HepG2 (cell line): ENCODE data around the gene EFNA2. TPM values are rescaled to one million over a fixed set of nuclear protein-coding genes. Genes with fewer than 3 reads are reported as not detected.
A peak's percentile ranks its signal among the peaks of the same experiment; 100 is the strongest.

ENCODE experiments used
- ATAC-seq: fragments of 200-7000 bp; cut with Tn5 transposase; 3 replicates; pipeline ENCODE4 v1.9.1; 2020; ENCODE audit warnings: mild to moderate bottlenecking, moderate library complexity
- BruUV-seq: library from RNA; stranded (reverse); fragments of 400-500 nt; replicated peaks from 2 replicates; lab custom pipeline; 2021; lab: Mats Ljungman, UMichigan
- CTCF ChIA-PET: fragments of 300-600 bp; formaldehyde crosslinking; extraction: SDS; loops from one replicate; lab custom pipeline; 2021; ENCODE audit warnings: low total read pairs, inconsistent platforms, low intra/inter-chr PET ratio; lab: Yijun Ruan, JAX
- POLR2A ChIA-PET: fragments of 350-600 bp; sonication (Branson Sonifier 250); formaldehyde crosslinking; loops from one replicate; lab custom pipeline; 2020; ENCODE audit warnings: antibody characterized with exemption, inconsistent platforms; lab: Yijun Ruan, JAX
- DNase-seq: peaks from one replicate; pipeline ENCODE4 v3.0.0-alpha.2; 2015; ENCODE audit warnings: low spot score
- FAIRE-seq: peaks from 3 replicates; lab custom pipeline; 2011; peaks lifted over from hg19 to GRCh38; lab: Jason Lieb, UNC
- H2AFZ ChIP-seq: one replicate; pipeline ENCODE4 v1.6.1; 2011; ENCODE audit warnings: low read length, inconsistent platforms
- H3K27ac ChIP-seq: fragments of 300-600 bp; 3 replicates; pipeline ENCODE4 v1.8.0; 2011; ENCODE audit warnings: mixed run types, mild to moderate bottlenecking, mixed read lengths, low read length, inconsistent platforms; ENCODE audit not compliant: insufficient read depth; ENCODE audit errors: extremely low read length
- H3K27me3 ChIP-seq, 2 experiments: fragments of 200-600 bp in 1 of 2; 2 replicates in 1 of 2; 3 replicates in 1 of 2; pipeline versions ENCODE4 v1.6.0 to v1.8.0; 2011; ENCODE audit warnings: low read length in 2 of 2, mild to moderate bottlenecking in 2 of 2, moderate library complexity in 2 of 2, inconsistent platforms in 1 of 2; ENCODE audit not compliant: insufficient read depth in 2 of 2, control insufficient read depth in 1 of 2
- H3K36me3 ChIP-seq, 2 experiments: fragments of 200-600 bp in 1 of 2; replicated peaks in 1 of 2; 2 replicates in 1 of 2; 3 replicates in 1 of 2; pipeline versions ENCODE4 v1.5.1 to v1.8.0; 2011; ENCODE audit warnings: low read length in 2 of 2, inconsistent platforms in 1 of 2; ENCODE audit not compliant: insufficient read depth in 2 of 2, control insufficient read depth in 1 of 2
- H3K4me1 ChIP-seq: 2 replicates; pipeline ENCODE4 v1.5.1; 2012; ENCODE audit warnings: low read length, inconsistent platforms; ENCODE audit not compliant: insufficient read depth
- H3K4me2 ChIP-seq: 2 replicates; pipeline ENCODE4 v1.6.0; 2011; ENCODE audit warnings: low read depth, low read length, inconsistent platforms
- H3K4me3 ChIP-seq, 3 experiments: fragments of 200-600 bp in 1 of 3; sonication (generic), shearing (Covaris generic) in 1 of 3; replicated peaks in 1 of 3; 2 replicates each; pipeline ENCODE4 v1.5.1; 2011 to 2016; ENCODE audit warnings: low read length in 3 of 3, inconsistent platforms in 2 of 3, low read depth in 2 of 3, mild to moderate bottlenecking in 2 of 3, control low read depth in 1 of 3, mixed read lengths in 1 of 3; ENCODE audit not compliant: insufficient read depth in 1 of 3
- H3K79me2 ChIP-seq: one replicate; pipeline ENCODE4 v1.6.1; 2011; ENCODE audit warnings: low read length, inconsistent platforms; ENCODE audit not compliant: insufficient read depth
- H3K9ac ChIP-seq: 2 replicates; pipeline ENCODE4 v1.6.0; 2011; ENCODE audit warnings: mild to moderate bottlenecking, low read depth, low read length, inconsistent platforms; ENCODE audit not compliant: insufficient read depth
- H3K9me3 ChIP-seq: 2 replicates; pipeline ENCODE4 v1.5.1; 2012; ENCODE audit warnings: mild to moderate bottlenecking, low read length
- H4K20me1 ChIP-seq: 2 replicates; pipeline ENCODE4 v1.6.0; 2011; ENCODE audit warnings: inconsistent platforms, mild to moderate bottlenecking, low read length, moderate library complexity; ENCODE audit not compliant: insufficient read depth
- FOXC1 ChIP-seq: sonication (generic); formaldehyde crosslinking; IDR thresholded peaks from 2 replicates; pipeline ENCODE4 v1.8.0; 2022; ENCODE audit warnings: mild to moderate bottlenecking, missing genetic modification reagents, borderline replicate concordance
- HNRNPL ChIP-seq: fragments of 200-400 bp; formaldehyde crosslinking; IDR thresholded peaks from 2 replicates; pipeline ENCODE4 v1.6.1; 2017; ENCODE audit warnings: mild to moderate bottlenecking, low read depth, low read length
- JARID2 ChIP-seq: sonication (generic); formaldehyde crosslinking; IDR thresholded peaks from 2 replicates; pipeline ENCODE4 v1.8.1; 2023; ENCODE audit warnings: missing genetic modification reagents, inconsistent platforms; ENCODE audit not compliant: insufficient replicate concordance
- KDM2A ChIP-seq: sonication (generic); formaldehyde crosslinking; IDR thresholded peaks from 2 replicates; pipeline ENCODE4 v1.4.0; 2020; ENCODE audit warnings: low read depth, missing genetic modification reagents, borderline replicate concordance
- KDM5B ChIP-seq: sonication (generic); formaldehyde crosslinking; IDR thresholded peaks from 2 replicates; pipeline ENCODE4 v1.4.0; 2020; ENCODE audit warnings: missing genetic modification reagents, mild to moderate bottlenecking, borderline replicate concordance
- NCOA2 ChIP-seq: sonication (generic); formaldehyde crosslinking; IDR thresholded peaks from 2 replicates; pipeline ENCODE4 v1.8.0; 2022; ENCODE audit warnings: inconsistent platforms
- RCOR2 ChIP-seq: IDR thresholded peaks from 2 replicates; pipeline ENCODE4 v1.6.1; 2016; ENCODE audit warnings: missing biosample characterization, missing genetic modification reagents
- UBTF ChIP-seq: sonication (generic); formaldehyde crosslinking; IDR thresholded peaks from 2 replicates; pipeline ENCODE4 v1.4.0; 2020; ENCODE audit warnings: mild to moderate bottlenecking, missing genetic modification reagents
- ZMYM3 ChIP-seq: sonication (generic); formaldehyde crosslinking; IDR thresholded peaks from 2 replicates; pipeline ENCODE4 v1.5.1; 2020; ENCODE audit warnings: mild to moderate bottlenecking, missing genetic modification reagents
- ZNF12 ChIP-seq: sonication (generic); formaldehyde crosslinking; IDR thresholded peaks from 2 replicates; pipeline ENCODE4 v1.5.0; 2020; ENCODE audit warnings: missing genetic modification reagents
- ZNF274 ChIP-seq: sonication (generic); formaldehyde crosslinking; IDR thresholded peaks from 2 replicates; pipeline ENCODE4 v1.5.1; 2020; ENCODE audit warnings: mild to moderate bottlenecking, missing genetic modification reagents
- ZNF343 ChIP-seq: sonication (generic); formaldehyde crosslinking; IDR thresholded peaks from 2 replicates; pipeline ENCODE4 v1.4.0; 2020; ENCODE audit warnings: mild to moderate bottlenecking, missing genetic modification reagents
- ZNF446 ChIP-seq: sonication (generic); formaldehyde crosslinking; IDR thresholded peaks from 2 replicates; pipeline ENCODE4 v1.5.0; 2020; ENCODE audit warnings: mild to moderate bottlenecking, missing genetic modification reagents
- ZNF460 ChIP-seq: sonication (generic); formaldehyde crosslinking; IDR thresholded peaks from 2 replicates; pipeline ENCODE4 v1.5.1; 2020; ENCODE audit warnings: missing genetic modification reagents, mild to moderate bottlenecking, borderline replicate concordance
- ZNF484 ChIP-seq: sonication (generic); formaldehyde crosslinking; IDR thresholded peaks from 2 replicates; pipeline ENCODE4 v1.5.1; 2020; ENCODE audit warnings: mild to moderate bottlenecking, low read depth, missing genetic modification reagents, borderline replicate concordance
- ZNF512 ChIP-seq: sonication (generic); formaldehyde crosslinking; IDR thresholded peaks from 2 replicates; pipeline ENCODE4 v1.4.0; 2020; ENCODE audit warnings: mild to moderate bottlenecking, missing genetic modification reagents
- ZNF513 ChIP-seq: sonication (generic); formaldehyde crosslinking; conservative IDR thresholded peaks from 2 replicates; pipeline ENCODE4 v1.5.0; 2020; ENCODE audit warnings: missing genetic modification reagents
- ZZZ3 ChIP-seq: sonication (generic); formaldehyde crosslinking; IDR thresholded peaks from 2 replicates; pipeline ENCODE4 v1.4.0; 2020; ENCODE audit warnings: missing genetic modification reagents, mild to moderate bottlenecking, borderline replicate concordance
- WGBS: methylation state at CpG from one replicate; pipeline ENCODE4 v1.1.6; 2017; ENCODE audit warnings: low lambda C conversion rate; 5-methylcytosine and 5-hydroxymethylcytosine counted together
- in situ Hi-C: cut with HindIII; loops from 2 replicates; pipeline ENCODE4 v1.10.0; 2017; ENCODE audit warnings: low pct_unique_long_range_greater_than_20kb; ENCODE audit not compliant: extremely low pct_ligation_motif_present
- intact Hi-C: fragments of 100-400 bp; cut with micrococcal nuclease; formaldehyde crosslinking; loops from one replicate; pipeline ENCODE4 v1.10.0; 2022; ENCODE audit not compliant: unreplicated experiment
- polyA plus RNA-seq, 8 experiments: library from polyadenylated mRNA; depleted of rRNA in 3 of 8; stranded (reverse) in 7 of 8; unstranded in 1 of 8; fragments of >200 nt; fragmentation: Illumina TruSeq in 4 of 8; extraction: Trizol in 4 of 8; gene quantifications; 2 replicates each; pipeline versions ENCODE4 v1.2.1 to v1.2.3, GENCODE V29; 2011 to 2016; ENCODE audit warnings: low read depth in 4 of 8, missing spikeins in 1 of 8, mixed read lengths in 1 of 8; ENCODE audit not compliant: insufficient read depth in 1 of 8
- total RNA-seq, 5 experiments: library from RNA; depleted of rRNA; stranded (reverse); fragments of >200 nt; fragmentation: Illumina TruSeq; extraction: Trizol; gene quantifications; 2 replicates each; pipeline ENCODE4 v1.2.3, GENCODE V29; 2016; ENCODE audit warnings: low read depth in 1 of 5

Gene EFNA2
- total and polyA plus RNA-seq, 2 of the 13 experiments (the other 11 are each of a cell fraction or from before 2014, with no cell fraction given), result 6.0 to 9.9 TPM

- Histone ChIP-seq H3K4me1 (peaks cover 54% of the 10 kb centered on the region), H3K4me3 (peak overlapping the region; percentile 42 to 82 (median 74); a peak in 5 of 6 replicates), H2AFZ (no peak overlapping the region), H3K79me2 (peaks cover 30% of the 10 kb centered on the region), H3K27me3 (no peaks in the 10 kb centered on the region; a peak in 1 of 5 replicates), H3K4me2 (peak overlapping the region; percentile 72), H3K9me3 (no peaks in the 10 kb centered on the region), H3K36me3 (peaks cover 2 to 9% of the 10 kb centered on the region in 2 experiments; a peak in 2 of 5 replicates), H3K27ac (peak overlapping the region; percentile 98), H4K20me1 (peaks cover 16% of the 10 kb centered on the region; the same call in 1 of the 2 replicates), H3K9ac (peak overlapping the region; percentile 79)
- ChIA-PET CTCF (no interaction called here), POLR2A (interaction anchor here (10.1 kb wide), 1 partner anchor 21 kb away, joined by 469 read pairs; the partner anchor contains the start of gene CIRBP)
- WGBS, result 82% methylated on average over 6 of the region's 8 CpGs
- FAIRE-seq, result no peak
- ATAC-seq, result no peak
- in situ Hi-C loops (no loop called here), intact Hi-C loops (no loop called here)
- TSS peak; percentile 29 for BruUV-seq
- DNase-seq, result no peak
- TF ChIP-seq ZNF446 (CRISPR knock-in tag) (no peak), ZNF512 (CRISPR knock-in tag) (no peak), ZNF274 (peak; percentile 41; the same call in 1 of the 2 replicates), ZNF12 (no peak), JARID2 (CRISPR knock-in tag) (no peak), FOXC1 (CRISPR knock-in tag) (0 out of 2 replicates have a peak, but pooled peaks have one; percentile 45), ZNF484 (CRISPR knock-in tag) (no peak), RCOR2 (CRISPR knock-in tag) (peak; percentile 53; the same call in 1 of the 2 replicates), ZNF460 (CRISPR knock-in tag) (0 out of 2 replicates have a peak, but pooled peaks have one; percentile 12), ZNF343 (CRISPR knock-in tag) (no peak), ZZZ3 (CRISPR knock-in tag) (no peak), KDM2A (CRISPR knock-in tag) (0 out of 2 replicates have a peak, but pooled peaks have one; percentile 2), NCOA2 (CRISPR knock-in tag) (0 out of 2 replicates have a peak, but pooled peaks have one; percentile 3), UBTF (CRISPR knock-in tag) (no peak), ZMYM3 (CRISPR knock-in tag) (peak; percentile 82), ZNF513 (CRISPR knock-in tag) (no peak), HNRNPL (peak; percentile 57; the same call in 1 of the 2 replicates), KDM5B (CRISPR knock-in tag) (0 out of 2 replicates have a peak, but pooled peaks have one; percentile 5)
These were observed 37.9 kb upstream of the EFNA2 start for GRCh38 chr19:1247748-1248138.
